ENCODE measurements around the gene CDH4. TPM values are rescaled to one million over a fixed set of nuclear protein-coding genes. Genes with fewer than 3 reads are reported as not detected.
A peak's percentile ranks its signal among the peaks of the same experiment; 100 is the strongest.

The CDH4 gene
- polyA plus RNA-seq, 4 donors = 5.6 to 8.8 (median 7.0) TPM

DNA sequence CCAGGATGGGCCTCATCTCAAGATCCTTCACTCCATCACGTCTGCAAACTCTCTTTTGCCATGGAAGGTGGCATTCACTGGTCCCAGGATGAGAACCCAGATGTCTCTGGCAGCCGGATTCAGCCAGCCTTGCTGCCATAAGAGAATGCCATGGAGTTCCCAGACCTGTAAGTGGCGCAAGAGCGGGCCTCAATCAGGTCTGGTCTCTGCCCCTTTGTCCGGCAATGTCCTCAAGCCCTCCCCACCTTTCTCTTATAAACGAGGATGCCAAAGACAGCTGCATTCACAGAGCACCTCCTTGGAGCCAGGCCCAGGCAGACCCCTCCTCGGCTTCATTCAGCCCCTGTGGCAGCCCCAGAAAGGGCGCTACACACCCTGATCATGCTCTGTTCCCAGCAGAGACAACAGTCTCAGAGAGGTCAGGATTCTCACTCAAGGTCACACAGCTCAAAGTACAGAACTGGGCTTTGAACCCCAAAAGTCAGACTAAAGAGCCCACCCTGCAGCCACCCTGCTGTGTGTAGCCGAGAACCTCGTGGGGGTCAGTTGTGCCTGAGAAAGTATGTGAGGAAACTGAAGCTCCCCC lies 549.9 kb downstream of the CDH4 start:
- DNase-seq (ENCODE audit: low read depth in 4 of 4, low spot score in 2 of 4) = no peak

DNA sequence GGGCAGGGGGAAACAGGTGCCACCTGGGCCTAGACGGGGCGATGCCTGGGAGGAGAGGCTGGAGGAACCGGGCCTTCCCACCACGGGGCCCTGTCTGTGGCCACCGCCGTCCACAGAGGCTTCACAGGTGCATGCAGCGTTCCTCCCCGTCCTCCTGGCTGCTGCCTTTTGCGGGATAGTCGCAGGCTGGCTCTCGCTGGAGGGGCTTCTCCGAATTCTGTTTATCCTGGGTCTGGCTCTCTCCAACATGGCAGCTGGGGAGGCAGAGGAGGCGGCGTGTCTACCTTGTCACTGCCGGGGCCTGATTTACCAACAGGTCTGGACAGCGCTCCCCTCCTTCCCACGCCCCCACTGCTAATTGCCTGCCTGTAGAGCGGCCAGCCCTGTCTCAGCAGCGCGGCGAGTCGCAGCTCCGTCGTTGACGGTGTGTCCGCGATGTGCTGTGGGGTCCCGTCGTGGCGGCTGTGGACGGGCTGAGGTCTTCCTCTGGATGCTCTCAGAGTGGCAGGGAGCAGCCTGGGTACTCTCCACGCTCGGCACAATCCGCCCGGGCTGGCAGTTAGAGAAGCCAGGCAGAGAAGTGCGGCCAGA lies 550.8 kb downstream of the CDH4 start:
- DNase-seq (ENCODE audit: low read depth in 4 of 4, low spot score in 2 of 4) = no peak

DNA sequence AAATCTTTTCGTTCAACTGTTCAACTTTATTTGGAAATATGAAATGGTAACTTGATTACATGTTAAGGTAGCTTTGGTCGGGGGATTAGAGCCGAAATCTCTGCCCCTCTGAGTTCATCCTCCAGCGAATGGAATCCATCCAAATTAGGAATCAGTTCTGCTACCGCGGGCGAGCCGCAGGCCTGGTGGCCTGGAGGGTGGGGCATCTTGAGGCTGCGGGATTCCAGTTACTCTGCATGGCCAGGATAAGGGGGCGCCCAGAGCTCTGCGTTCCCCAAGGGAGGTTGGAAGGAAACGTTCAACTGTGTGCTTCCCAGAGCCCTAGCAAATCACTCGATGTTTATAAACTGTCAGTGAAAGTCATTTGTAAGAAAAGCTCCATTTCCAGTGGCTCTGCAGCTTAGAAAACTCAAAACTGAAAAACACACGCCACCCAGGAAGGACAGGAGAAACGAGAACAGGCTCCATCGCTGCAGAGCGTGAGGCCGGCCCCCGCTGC lies 551.4 kb downstream of the CDH4 start:
- no peak for DNase-seq (ENCODE audit: low read depth in 4 of 4, low spot score in 2 of 4)

DNA sequence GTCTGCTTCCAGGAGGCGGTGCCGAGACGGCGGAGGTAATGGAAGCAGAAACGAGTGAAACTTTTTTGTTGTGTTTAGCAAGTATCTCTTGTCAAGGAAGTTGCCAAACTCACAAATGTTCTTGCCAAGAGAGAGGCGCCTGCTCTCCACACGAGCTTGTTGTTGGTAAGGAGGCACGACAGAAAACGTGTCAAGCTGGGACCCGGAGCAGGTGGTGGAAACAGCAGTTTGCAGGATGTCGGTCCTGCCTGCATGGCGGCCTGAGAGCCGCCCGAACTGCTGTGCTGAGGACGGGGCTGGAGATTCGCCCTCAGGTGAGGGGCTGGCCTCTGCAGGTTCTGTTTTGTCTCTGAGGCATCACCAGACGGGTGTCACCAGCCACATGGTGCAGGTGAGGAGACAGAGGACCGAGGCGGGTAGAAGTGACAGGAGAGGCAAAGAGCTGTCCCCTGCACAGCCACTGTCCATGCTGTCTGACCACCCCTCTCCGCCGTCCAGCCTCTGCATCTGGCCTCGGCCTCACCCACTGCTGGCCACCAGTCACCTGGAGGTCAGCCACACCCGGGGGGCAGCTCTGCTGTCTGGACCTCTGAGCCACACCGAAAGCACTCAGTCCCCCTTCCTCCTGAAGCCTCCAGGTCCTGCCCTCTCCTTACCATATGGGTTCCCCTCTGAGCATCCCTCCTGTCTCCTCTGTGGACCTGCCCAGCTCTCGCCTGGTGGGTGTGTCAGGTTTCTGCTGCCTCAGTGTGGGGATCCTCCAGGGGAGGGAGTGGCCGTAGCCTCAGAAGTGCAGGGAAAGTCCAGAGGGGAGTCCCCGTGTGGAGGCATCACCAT lies 552.1 kb downstream of the CDH4 start:
- DNase-seq (ENCODE audit: low read depth in 4 of 4, low spot score in 2 of 4) = no peak

DNA sequence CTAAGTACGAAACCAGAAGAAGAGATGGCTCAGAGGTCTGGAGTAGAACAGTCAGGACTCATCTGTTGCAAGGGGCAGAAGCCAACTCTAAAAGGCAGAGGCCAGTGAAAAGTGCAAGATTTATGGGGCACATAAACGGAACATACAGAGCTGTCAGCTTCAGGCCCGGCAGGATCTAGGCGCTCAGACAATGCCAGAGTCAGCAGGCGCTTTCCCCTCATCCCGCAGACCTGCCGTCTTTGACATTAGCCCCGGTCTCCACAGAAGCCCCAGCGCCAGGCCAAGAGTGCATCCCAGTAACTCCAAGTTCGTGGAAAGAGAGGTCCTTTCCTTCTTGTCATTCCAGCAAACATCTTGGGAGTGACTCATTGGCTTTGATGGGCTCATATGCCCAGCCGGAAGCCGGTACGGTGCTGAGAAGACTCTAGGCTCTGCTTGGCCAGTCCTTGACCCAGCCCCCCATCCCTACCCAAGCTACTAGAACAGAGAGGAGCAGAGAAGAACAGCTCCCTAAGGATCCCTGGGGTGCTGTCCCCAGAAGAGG lies 552.8 kb downstream of the CDH4 start:
- no peak for DNase-seq (ENCODE audit: low read depth in 4 of 4, low spot score in 2 of 4)

DNA sequence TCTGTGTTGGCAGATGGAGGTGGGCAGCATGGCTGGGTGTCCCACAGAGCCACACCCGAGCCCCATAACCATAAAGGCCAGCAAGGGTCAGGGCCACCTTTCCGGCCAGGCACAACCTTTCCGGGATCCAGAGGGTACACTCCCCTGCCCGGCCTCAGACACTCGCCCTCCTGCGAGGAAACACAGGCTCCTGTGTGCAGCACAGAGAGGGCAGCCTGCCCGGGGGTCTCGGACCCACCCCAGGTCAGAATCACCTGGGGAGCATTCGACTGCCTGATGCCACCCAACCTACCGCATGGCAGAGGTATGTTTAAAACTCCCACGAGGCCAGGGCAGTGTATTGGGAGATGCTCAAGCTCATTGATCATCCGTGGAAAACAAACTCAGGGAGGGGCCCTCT lies 553.3 kb downstream of the CDH4 start:
- DNase-seq (ENCODE audit: low read depth in 4 of 4, low spot score in 2 of 4) = no peak

DNA sequence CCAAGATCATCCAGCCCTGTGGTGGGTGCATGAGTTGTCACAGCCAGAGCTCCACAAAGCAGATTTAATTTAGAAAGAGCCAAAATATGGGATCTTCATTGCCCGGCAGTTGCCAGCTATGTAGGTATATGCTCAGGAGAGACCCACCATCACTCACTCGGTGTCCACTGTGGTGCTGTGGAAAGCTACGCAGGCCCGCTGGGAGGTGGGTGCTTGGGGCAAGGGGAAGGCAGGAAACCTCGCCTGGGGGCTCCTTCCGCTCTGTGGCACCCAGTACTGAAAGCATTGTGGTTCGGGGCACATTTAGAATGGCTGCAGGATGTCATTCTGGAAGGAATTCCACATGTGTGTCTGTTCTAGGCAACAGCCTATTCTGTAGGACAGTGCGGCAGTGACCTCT lies 553.7 kb downstream of the CDH4 start:
- no peak for DNase-seq (ENCODE audit: low read depth in 4 of 4, low spot score in 2 of 4)

DNA sequence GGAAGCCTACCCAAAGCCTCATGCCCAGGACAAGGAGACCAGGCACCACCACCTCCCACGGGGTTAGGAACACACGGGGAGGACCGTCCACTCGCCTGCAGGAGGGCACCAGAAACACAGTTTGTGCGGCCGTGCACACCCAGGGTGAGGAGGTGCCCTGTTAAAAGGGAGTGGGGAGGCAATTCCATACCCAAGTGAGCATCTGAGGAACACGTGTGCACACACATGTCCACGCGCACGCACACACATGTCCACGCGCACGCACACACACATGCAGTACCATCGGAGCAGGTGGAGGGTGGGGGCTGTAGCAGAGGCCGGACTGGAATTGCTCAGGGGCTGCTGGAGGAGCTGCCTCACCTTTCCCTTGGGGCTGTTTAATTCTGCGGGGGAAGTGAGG lies 554.3 kb downstream of the CDH4 start:
- no peak for DNase-seq (ENCODE audit: low read depth in 4 of 4, low spot score in 2 of 4)

DNA sequence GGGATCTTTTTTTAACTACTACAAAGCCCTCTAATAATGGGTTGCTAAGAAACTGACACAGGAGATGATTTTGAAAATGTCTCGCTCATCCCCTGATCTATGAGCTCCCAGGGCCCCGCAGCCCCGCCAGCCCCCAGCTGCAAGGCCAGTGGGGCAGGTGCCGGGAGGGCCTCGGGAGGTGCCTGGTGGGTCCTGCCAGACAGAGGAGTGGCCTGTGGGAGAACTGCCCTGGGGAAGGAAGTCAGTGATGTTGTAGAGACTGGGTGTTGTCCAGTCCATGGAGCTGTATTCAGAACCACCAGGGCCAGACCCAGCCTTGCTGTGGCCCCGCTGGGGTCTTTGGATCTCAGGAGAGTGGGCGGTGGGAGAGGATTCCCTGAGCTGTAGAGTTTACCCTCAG lies 554.9 kb downstream of the CDH4 start:
- DNase-seq (ENCODE audit: low read depth in 4 of 4, low spot score in 2 of 4) = no peak

DNA sequence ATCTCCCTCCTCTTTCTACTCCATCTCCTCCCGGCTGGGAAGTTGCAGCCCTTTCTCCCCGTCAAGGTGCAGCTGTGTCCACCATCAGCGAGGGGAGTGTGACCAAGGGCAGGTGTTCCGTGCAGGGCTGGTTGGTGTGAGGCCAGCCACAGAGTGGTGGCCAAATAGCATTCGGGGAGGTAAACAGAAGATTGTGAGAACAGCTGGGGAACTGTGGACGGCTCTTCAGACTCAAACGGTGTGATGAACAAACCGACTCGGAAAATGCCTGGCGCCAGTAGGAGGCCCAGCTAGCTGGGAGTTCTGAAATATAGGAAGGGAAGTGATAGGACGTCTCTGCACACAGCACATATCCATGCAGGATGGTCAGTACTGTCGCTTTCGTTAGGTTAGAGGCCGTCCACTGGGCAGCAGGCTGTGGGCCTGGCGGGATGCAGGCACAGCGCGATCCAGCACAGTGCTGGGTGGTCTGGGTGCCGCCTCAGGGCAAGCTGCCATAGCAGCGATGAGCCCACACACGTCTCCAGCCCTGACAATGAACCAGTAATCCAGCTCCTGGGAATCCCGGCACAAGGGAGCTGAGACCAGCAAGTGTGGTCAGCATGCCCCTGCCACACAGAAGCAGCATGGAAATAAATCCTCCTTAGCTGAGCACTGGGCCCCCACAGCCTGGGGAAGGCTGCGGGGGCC lies 555.6 kb downstream of the CDH4 start:
- no peak for DNase-seq (ENCODE audit: low read depth in 4 of 4, low spot score in 2 of 4)

DNA sequence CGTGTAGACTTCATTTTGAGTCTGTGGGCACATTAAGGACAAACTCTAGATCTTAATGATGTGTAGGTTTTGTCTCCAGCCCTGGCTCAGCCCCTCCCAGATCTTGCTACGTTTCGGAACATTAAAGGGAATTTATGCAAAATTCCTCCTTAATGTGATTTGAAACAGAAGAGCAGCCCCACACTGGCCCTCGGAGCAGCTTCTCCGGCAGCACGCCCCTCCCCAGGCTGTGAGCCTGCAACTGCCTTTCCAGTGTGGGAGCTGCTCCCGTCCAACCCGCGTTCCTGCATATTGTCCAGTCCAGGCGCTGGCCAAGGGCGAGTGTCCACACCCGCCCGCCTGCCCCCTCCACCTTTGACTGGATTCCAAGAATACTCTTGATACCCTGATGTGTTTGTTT lies 556.4 kb downstream of the CDH4 start:
- peak in 3 of 4 donors; percentile 28 to 43 (median 32) for DNase-seq (ENCODE audit: low read depth in 4 of 4, low spot score in 2 of 4)

DNA sequence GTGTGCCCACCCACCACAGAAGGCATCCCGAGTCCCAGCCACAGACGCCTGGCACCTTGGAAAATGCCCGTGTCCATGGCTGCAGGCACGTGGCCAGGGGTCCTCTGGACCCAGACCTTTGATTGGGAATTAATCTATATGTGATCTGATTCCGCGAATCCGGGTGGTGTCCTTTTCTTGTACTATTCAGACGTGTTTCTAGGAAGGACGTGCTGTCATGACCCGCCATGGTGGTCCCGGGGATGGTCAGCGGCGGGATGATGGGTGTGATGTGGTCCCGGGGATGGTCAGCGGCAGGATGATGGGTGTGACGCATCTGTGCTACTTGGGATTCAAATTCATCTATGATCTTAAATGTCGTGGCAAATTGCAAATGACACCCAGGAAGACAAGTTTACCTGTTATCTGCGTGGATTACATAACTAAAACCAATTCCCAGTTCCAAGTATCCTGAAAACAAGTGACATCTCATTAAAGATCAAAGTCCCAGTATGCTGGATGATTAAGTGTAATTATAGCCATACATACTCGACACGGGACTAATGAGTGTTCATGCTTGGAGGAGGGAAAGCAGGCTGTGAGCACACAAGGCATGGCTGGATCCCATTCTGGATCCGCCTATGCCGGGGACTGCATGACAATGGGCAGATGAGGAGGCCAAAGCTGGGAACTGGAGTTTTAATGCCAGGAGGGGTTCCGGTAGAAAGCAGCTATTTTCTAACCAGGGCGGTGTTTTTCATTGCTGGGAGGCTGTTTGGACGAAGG lies 557.1 kb downstream of the CDH4 start:
- DNase-seq (ENCODE audit: low read depth in 4 of 4, low spot score in 2 of 4) = no peak

DNA sequence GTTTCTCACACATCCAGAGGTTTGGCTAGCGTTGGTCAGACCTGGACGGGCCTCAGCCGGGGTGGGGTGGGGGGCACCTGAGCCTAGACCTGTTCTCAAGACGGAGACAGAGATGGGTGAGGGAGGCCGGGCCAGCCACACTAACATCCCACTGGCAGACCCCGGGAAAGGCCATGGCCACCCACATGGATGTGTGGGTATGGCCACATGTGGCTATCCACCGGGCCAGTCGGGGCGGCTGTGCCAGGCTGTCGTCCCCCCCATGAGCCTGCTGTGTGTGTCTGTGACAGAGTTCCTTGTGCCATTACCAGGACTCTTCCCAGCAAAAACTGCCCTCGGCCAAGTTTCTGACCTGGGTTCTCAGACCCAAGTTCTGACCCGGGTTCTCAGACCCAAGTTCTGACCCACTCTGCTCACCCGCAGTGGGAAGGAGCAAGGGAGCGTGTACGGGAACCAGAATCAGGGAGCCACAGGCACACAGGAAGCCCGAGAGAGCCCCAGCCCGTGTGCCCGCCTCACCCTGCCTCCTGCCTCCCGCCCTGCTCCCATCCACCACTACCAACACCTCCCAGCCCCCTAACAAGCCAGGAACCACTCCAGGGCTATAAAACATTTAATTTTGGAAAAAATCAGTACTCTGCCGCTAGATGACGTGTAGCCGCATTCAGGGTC lies 558.1 kb downstream of the CDH4 start:
- DNase-seq (ENCODE audit: low read depth in 4 of 4, low spot score in 2 of 4) = no peak

DNA sequence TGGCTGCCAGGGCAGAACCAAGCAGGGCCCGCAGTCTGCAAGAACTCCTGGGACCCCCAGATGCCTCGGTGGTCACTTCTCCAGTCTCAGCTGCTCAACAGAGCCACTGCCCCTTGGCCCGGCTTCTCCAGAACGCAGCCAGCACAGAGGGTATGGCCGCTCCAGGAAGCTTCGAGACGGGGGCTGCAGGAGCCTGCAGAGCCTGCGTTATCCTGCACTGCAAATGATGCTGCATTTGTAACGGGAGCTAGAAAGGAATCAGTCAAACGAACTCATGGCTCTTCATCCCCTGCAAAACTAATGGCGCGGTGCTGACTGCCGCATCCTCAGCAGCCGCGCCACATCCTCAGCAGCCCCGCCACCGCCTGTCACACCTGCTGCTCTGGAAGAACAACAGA lies 558.7 kb downstream of the CDH4 start:
- DNase-seq (ENCODE audit: low read depth in 4 of 4, low spot score in 2 of 4) = no peak

DNA sequence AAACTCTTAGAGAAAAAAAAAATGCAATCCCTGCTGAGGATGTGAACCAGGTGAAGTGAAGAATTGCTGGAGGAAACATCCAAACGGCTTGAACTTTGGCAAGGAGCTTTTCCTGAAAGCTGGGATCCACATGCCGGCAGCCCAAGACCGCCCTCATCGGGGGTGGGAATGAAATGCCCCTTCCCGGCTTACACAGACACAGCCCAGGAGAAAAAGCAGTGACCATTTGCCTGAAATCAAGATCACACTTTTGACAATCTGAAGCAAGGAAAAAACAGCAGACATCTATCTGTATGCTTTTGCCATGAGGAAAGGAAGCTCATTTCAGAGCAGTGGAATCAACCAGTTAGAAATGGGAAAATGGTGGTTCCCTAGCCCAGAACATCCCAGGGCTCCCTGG lies 559.1 kb downstream of the CDH4 start:
- no peak for DNase-seq (ENCODE audit: low read depth in 4 of 4, low spot score in 2 of 4)

DNA sequence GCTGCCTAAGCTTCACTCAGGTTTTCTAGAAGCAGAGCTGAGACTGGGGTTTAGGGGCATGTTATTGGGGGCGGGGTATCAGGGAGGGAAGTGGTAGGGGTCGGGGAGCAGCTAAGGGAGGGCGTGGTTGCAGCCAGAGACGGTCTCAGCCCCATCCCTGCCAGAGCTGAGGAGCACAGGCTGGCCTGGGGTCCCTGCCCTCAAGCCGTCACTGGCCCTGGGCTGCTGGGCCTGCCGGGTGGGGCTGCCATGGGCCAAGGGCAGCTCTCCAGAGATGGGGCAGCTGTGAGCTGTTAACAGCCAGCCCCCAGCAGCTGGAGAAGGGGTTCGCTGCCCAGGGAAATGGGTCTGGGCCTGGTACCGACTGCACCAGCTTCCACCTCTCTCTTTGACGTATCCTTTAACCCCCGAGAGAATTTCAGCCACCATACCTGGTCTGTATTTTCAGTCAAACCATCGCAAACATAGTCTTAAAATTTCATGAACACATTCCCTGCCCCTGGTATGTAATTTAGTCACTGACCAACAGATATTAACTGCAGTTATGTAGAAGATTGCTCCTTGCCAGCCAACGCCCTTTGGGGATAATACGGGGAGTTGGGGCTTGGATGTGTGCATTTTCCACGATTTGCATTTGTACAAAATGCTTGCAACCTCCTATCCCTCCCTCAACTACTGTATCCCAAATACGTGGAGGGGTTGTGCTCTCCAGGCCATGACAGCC lies 560.2 kb downstream of the CDH4 start:
- no peak for DNase-seq (ENCODE audit: low read depth in 4 of 4, low spot score in 2 of 4)

DNA sequence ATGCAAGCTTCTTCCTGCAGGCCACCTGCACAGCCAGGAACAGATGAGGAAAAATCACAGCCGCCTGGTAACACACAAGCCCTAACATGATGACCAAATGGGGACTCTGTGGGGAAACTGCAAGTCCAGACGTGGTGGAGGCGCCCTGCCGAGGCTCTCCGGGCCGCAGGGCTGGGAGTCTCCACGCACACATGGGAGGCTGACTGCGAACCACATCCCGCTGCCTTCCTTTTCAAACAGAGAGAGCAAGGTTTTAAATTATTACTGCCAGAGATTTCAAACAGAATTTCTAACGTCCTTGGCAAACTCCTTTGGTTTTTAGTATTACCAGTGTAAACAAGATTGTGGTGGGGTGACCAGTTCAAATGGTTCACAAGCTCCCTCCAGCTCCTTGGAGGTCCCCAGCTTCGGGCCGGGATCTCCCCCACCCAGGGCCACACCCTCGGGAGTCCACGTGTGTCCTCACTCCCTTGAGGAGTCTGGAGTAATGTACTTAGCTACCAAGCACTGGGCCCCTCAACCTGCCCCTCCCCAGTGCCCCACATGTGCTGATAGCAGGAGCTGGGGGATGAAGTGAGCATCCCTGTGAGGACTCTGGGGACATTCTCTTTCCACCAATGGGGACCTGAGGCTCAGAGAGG lies 560.9 kb downstream of the CDH4 start:
- no peak for DNase-seq (ENCODE audit: low read depth in 4 of 4, low spot score in 2 of 4)

DNA sequence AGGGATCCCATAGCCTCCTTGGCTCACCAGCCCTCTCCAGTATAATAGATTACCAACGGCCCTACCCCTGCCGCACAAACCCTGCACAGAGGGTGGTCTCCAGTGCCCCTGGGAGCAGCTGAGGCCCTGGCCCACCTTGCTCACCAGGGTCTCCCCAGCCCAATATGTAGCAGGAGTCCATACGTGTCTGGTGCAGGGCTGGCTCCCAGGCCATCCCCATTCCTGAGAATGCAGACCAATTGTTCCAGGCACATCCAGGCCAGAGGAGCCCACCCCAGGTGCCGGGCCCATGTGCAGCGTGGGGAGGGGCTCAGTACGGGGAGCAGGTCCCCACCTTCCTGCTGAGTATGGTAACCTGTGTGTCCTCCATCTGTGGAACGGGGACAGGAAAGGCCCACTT lies 561.7 kb downstream of the CDH4 start:
- DNase-seq (ENCODE audit: low read depth in 4 of 4, low spot score in 2 of 4) = no peak

DNA sequence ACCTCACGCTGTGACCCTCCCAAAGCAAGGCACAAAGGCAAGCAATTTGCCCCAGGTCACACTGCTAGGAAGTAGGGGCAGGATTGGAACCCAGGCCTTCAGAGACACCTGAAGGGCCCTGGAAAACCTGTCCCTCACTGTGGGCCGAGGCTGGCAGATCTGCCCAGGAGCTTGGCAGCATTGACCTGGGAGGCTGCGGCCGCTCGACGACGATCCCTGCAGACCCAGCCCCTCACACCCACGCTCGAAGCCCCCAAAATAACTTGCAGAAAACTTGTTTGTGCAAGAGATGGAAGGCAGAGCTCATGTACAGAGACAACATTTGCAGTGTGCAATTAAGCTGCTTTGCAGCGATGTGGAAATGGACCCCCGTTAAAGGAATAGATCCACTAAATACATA lies 562.2 kb downstream of the CDH4 start:
- DNase-seq (ENCODE audit: low read depth in 4 of 4, low spot score in 2 of 4) = no peak

Data from left renal cortex interstitium (tissue), 4 donors.